OCI-LY3 (cell line): ENCODE data around the gene MAML2.

Experiments used
- H2AFZ ChIP-seq: fragments of 200-600, 300-600 bp; shearing (Covaris generic); 2 replicates; pipeline ENCODE4 v1.6.0; 2014; ENCODE audit warnings: antibody characterized with exemption, low read depth, low read length
- H3K27ac ChIP-seq: fragments of 200-600, 300-600 bp; sonication (generic); 2 replicates; pipeline ENCODE4 v1.5.1; 2014; ENCODE audit warnings: mild to moderate bottlenecking, low read length, moderate library complexity, mixed read lengths
- H3K27me3 ChIP-seq: fragments of 200-600, 300-600 bp; sonication (generic); 2 replicates; pipeline ENCODE4 v1.6.1; 2014; ENCODE audit warnings: low read depth, low read length, mixed read lengths
- H3K36me3 ChIP-seq: fragments of 200-600, 300-600 bp; sonication (generic); replicated peaks from 2 replicates; pipeline ENCODE3; 2014; ENCODE audit warnings: low read depth, low read length, mixed read lengths
- H3K4me1 ChIP-seq: fragments of 300-600, 200-600 bp; sonication (generic); 2 replicates; pipeline ENCODE4 v1.6.1; 2014; ENCODE audit warnings: low read length, mixed read lengths
- H3K4me2 ChIP-seq: fragments of 200-600, 300-600 bp; sonication (generic); 2 replicates; pipeline ENCODE4 v1.6.1; 2014; ENCODE audit warnings: low read length, mixed read lengths
- H3K4me3 ChIP-seq: fragments of 300-600, 200-600 bp; sonication (generic); 2 replicates; pipeline ENCODE4 v1.5.1; 2014; ENCODE audit warnings: antibody characterized with exemption, mild to moderate bottlenecking, low read length, moderate library complexity
- H3K79me2 ChIP-seq: fragments of 300-600, 200-600 bp; shearing (Covaris generic); 2 replicates; pipeline ENCODE4 v1.6.1; 2014; ENCODE audit warnings: mild to moderate bottlenecking, low read length, mixed read lengths
- H3K9ac ChIP-seq: fragments of 300-600, 200-600 bp; shearing (Covaris generic); 2 replicates; pipeline ENCODE4 v1.6.0; 2014; ENCODE audit warnings: mild to moderate bottlenecking, low read length, moderate library complexity
- H3K9me3 ChIP-seq: fragments of 200-600, 300-600 bp; shearing (Covaris generic); 2 replicates; pipeline ENCODE4 v1.6.1; 2014; ENCODE audit warnings: low read length, mixed read lengths; ENCODE audit not compliant: insufficient read depth
- H4K20me1 ChIP-seq: fragments of 200-600, 300-600 bp; sonication (generic); 2 replicates; pipeline ENCODE4 v1.6.1; 2016; ENCODE audit warnings: low read length, mixed read lengths; ENCODE audit not compliant: insufficient read depth
- EZH2phosphoT487 ChIP-seq: fragments of 200-600 bp; shearing (Covaris generic); IDR thresholded peaks from 2 replicates; pipeline ENCODE4 v1.6.1; 2018; ENCODE audit warnings: antibody characterized with exemption, mixed run types, low read depth
- TF ChIP-seq, protein P1 (sequence below): fragments of 200-600, 300-600 bp; sonication (generic); IDR thresholded peaks from 2 replicates; pipeline ENCODE4 v1.5.1; 2014; ENCODE audit warnings: antibody characterized with exemption, low read length, low read depth

The MAML2 gene

DNA sequence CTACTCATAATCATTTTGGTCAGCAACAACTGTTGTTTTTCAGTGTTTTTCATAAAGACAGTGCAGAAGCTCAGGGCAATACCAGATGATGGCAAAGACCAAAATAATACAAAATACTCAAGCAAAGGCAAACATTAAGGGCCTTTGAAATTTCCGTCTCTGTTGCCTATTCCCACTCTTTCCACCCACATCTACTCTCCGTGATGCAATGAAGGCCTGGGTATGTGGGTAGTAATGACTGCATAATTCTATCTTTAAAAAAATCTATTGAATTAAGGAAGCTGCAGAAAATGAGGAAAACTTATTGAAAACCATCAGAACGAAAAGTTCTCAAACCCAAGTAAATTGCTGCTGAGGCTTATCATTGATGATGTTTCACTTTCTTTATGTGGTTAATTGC, 203.3 kb downstream of the MAML2 start:
- Histone ChIP-seq H4K20me1 (no peaks in the 10 kb centered on the region), H3K79me2 (no peaks in the 10 kb centered on the region), H3K4me3 (no peak overlapping the region), H3K4me2 (no peak overlapping the region), H2AFZ (no peak overlapping the region), H3K9me3 (no peaks in the 10 kb centered on the region), H3K36me3 (no peaks in the 10 kb centered on the region), H3K27ac (no peak overlapping the region), H3K9ac (no peak overlapping the region), H3K4me1 (no peaks in the 10 kb centered on the region), H3K27me3 (no peaks in the 10 kb centered on the region)
- no peak for TF ChIP-seq EZH2phosphoT487

DNA sequence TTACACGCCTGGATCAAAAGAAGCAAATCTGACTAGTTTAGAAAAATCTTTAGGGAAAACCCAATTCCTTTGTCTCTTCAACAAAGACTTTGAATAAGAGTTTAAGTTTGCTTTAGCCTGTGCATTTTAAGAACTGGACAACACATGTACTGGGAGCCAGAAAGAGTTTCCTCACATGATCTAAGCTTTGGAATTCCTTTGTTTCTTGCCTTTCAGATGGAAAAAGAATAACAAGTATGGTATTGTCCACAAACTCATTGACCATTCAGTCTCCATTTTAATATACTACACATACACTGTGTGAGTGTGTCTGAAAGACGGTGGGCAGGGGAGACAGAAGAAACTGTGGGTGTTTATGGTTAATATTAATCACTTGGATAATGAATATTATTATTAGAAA, 205.6 kb downstream of the MAML2 start:
- no peaks in the 10 kb centered on the region for H3K36me3 ChIP-seq
- H3K9ac ChIP-seq, result no peak overlapping the region
- H3K4me2 ChIP-seq, result no peak overlapping the region
- H3K4me1 ChIP-seq, result no peaks in the 10 kb centered on the region
- TF ChIP-seq EZH2phosphoT487, result no peak
- TF ChIP-seq, protein P1, sequence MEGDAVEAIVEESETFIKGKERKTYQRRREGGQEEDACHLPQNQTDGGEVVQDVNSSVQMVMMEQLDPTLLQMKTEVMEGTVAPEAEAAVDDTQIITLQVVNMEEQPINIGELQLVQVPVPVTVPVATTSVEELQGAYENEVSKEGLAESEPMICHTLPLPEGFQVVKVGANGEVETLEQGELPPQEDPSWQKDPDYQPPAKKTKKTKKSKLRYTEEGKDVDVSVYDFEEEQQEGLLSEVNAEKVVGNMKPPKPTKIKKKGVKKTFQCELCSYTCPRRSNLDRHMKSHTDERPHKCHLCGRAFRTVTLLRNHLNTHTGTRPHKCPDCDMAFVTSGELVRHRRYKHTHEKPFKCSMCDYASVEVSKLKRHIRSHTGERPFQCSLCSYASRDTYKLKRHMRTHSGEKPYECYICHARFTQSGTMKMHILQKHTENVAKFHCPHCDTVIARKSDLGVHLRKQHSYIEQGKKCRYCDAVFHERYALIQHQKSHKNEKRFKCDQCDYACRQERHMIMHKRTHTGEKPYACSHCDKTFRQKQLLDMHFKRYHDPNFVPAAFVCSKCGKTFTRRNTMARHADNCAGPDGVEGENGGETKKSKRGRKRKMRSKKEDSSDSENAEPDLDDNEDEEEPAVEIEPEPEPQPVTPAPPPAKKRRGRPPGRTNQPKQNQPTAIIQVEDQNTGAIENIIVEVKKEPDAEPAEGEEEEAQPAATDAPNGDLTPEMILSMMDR, result no peak
- H2AFZ ChIP-seq, result no peak overlapping the region
- no peak overlapping the region for H3K27ac ChIP-seq
- H3K27me3 ChIP-seq, result no peaks in the 10 kb centered on the region
- no peaks in the 10 kb centered on the region for H3K79me2 ChIP-seq
- no peaks in the 10 kb centered on the region for H4K20me1 ChIP-seq
- no peak overlapping the region for H3K4me3 ChIP-seq
- H3K9me3 ChIP-seq, result no peaks in the 10 kb centered on the region

DNA sequence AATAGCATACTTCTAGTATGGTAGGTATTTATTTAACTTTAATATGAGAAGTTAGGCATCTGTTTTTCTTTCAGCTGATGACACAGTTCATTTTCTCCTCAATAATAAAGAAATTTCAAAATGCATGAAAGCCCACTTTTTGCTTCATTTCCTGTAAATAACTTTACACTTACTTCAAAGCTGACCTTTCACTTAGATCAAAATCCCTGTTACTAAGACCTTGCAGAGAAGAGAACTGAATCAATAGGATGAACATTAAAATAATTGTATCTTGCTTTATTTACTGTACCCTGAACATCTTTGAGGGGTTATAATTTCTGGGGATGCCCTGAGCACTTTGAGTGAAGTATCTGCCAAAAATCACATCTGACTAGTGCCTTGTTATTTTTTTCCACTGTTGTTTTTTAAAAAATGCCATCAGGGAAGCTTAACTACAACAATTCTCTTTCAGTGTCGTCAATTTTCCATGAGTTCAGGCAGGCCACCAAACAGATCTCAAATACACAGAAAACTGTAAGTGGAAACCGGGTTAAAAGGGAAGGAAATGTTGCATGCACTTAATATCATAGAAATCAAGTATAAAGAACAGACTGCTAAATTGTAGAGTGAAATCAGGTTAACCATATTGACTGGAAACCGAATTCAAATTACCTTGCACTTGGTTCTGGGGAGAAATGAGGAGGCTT, 206.2 kb downstream of the MAML2 start:
- Histone ChIP-seq H3K4me3 (no peak overlapping the region), H2AFZ (no peak overlapping the region), H3K9ac (no peak overlapping the region), H3K36me3 (no peaks in the 10 kb centered on the region), H4K20me1 (no peaks in the 10 kb centered on the region), H3K79me2 (no peaks in the 10 kb centered on the region), H3K9me3 (no peaks in the 10 kb centered on the region), H3K27ac (no peak overlapping the region), H3K4me1 (no peaks in the 10 kb centered on the region), H3K4me2 (no peak overlapping the region), H3K27me3 (no peaks in the 10 kb centered on the region)
- no peak for TF ChIP-seq EZH2phosphoT487
- TF ChIP-seq, protein P1, result no peak

DNA sequence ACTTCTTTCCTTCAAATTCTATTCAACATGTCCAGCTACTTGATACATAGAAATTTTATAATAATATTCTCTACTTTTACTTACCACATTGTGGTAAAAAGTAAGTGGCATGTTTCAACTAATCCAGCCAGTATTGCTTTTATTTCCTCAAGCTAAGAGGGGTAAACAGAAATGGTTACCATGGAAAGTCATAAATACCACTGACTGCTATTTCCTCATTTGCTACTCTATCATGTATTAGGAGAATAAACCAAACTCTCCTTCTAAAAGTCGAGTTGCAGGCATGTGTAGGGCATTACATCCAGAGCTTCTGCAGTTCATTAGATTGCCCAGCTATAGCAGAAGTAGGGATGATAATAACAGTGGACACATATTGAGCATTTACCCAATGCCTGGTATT, 208.4 kb downstream of the MAML2 start:
- Histone ChIP-seq H3K9me3 (no peaks in the 10 kb centered on the region), H3K27me3 (no peaks in the 10 kb centered on the region), H3K79me2 (no peaks in the 10 kb centered on the region), H3K4me1 (peaks cover 7% of the 10 kb centered on the region), H4K20me1 (no peaks in the 10 kb centered on the region), H3K27ac (no peak overlapping the region), H2AFZ (no peak overlapping the region), H3K9ac (no peak overlapping the region), H3K4me3 (no peak overlapping the region), H3K36me3 (no peaks in the 10 kb centered on the region), H3K4me2 (no peak overlapping the region)
- no peak for TF ChIP-seq EZH2phosphoT487
- TF ChIP-seq, protein P1, result no peak
